HG03460 (cell line): ENCODE results near the gene SLC12A9.
A peak's percentile ranks its signal among the peaks of the same experiment; 100 is the strongest.
"Not testable (repeated sequence)": the region's sequence is repeated elsewhere in the genome, so short reads cannot be mapped to it uniquely, and the experiment has no call there.

Experiments used
- ATAC-seq: cut with Tn5 transposase; IDR thresholded peaks from one replicate; pipeline ENCODE4 v1.9.1; 2021; ENCODE audit not compliant: unreplicated experiment

SLC12A9 gene

DNA sequence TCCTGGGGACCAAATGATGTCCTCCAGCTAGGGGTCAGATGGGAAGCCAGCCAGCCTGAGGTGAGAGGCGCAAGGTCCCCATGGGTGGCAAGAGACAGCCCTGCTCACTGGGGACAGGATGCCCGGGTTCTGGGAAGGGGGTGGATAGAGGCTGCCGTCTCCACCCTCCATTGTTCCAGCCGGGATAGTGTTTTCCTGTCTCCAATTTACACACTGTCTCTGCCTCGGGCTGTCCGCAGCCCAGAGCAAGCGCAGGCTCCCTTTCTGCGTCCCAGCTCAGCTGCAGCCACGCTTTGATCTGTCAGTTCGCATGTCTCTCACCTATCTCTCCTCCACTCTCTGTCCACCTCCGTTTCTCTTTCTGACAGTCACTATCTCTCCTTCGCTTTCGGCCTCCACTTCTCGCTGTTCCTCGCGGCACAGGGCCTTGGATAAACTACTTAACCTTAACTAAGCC, 27.3 kb upstream of the SLC12A9 start:
- no peak for ATAC-seq

DNA sequence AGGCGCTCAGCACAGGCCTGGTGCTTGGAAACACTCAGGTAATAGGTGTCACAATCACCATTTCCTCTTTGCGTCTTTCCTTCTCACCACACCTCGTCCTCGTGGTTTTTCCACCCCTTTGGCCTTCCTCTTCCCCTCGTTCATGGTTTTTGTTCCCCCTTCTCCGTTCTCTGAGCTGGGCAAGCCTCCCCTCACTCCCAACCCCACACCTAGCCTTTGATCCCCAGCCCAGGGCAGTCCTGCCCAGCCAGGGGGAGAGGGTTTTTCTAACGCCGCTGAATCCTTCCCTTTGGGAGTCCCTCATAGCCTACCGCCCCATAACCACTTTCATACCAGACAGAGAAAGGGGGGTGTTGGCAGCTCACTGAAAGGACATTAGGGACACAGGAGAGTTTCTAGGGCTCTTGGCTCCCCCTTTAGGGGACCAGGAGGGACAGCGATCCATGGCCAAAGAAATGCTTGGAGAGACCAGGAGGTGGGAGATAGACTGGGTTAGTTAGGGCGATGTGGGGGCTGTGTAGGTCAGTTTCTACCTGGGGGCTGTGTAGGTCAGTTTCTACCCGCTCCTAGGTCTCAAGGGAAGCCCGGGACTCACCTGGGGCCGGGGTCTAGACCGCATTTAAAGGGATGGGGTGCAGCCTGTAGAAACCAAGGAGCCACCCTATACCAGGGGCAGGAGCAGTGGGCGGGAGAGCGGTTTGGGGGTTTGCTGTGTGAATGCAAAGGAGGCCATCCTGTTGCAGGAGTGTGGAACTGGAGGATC, 26.6 kb upstream of the SLC12A9 start:
- no peak for ATAC-seq

DNA sequence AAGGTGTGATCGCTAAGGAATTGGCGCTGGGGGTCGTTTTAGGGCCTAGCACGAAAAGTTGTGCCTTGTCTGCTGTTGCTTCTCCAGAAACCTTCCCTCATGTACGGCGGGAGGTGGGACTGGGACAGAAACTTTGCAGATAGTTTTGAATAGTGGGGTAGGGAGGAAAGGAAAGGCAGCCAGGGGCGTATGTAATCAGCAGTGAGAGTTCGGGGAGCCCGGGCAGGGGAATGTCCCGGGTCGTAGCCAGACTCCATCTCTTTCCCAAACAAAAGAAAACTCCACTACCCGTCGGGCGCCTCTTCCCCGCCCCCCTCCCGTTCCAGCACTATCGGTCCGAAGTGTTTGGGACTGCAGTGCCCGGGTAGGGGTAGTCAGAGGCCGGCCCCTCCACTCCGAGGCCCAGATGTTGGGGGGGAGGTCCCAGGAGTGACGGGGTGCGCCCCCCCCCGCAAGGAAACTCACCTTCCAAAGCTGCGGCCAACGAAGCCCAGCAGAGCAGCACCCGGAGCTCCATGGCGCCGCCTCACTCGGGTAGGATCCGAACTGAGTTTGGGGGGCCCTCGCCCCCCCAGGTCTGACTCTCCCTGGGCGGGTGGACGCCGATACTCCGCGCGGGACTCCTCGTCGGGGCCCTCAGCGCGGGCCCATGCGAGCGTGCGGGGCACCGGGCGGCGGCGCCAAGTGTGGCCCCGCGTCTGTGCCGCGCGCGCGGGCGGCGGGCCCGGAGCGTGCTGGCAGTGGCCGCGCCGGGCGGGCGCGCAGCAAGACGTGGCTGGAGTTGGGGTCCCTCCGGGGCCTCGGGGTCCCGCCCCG, 25.8 kb upstream of the SLC12A9 start:
- no peak for ATAC-seq

DNA sequence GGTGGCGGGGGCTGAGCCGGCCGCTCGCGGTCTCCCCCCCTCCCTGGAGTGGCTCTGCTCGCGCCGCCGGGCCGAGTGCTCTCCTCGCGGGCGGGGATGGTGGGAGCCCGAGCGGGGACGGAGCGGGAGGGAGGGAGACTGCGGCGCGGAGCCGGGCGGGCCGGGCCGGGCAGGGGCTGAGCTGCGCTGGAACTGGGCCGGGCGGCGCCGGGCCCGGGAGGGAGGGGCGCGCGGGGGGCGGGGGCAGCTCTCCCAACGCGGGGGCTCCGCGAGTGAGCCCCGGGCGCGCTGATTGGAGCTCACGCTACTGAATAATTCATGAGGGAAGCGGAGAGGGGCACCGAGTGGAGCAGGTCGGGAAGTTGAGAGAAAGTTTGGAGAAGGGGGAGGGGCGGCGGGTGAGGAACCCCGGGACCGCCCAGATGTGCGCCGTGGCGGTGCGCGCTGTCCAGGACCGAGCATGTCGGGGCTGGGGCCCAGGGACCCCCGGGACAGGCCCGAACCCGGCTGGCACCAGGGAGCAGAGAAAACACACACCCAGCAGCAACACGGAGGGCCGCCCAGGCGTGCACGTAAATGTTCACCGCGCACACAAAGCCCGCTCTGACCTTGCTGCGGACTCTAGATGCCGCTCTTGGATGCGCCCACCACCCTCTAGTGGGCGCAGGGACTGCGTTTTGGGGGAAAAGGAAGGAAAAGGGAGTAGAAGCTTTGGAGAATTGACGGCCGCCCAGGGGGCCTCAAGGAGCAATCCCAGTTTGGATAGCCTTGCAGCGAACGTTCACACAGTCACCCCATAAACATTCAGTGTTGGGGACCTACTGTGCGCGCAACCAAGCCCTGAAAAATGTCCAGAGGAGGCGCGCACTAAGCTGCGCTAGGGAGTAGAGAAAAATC, 24.9 kb upstream of the SLC12A9 start, which contains the start of gene EPHB4:
EPHB4 (minus strand) TSS at position 194 of the 897 bp plus-strand sequence. CDS start 493 bp downstream, outside the sequence.
- ATAC-seq = no peak

DNA sequence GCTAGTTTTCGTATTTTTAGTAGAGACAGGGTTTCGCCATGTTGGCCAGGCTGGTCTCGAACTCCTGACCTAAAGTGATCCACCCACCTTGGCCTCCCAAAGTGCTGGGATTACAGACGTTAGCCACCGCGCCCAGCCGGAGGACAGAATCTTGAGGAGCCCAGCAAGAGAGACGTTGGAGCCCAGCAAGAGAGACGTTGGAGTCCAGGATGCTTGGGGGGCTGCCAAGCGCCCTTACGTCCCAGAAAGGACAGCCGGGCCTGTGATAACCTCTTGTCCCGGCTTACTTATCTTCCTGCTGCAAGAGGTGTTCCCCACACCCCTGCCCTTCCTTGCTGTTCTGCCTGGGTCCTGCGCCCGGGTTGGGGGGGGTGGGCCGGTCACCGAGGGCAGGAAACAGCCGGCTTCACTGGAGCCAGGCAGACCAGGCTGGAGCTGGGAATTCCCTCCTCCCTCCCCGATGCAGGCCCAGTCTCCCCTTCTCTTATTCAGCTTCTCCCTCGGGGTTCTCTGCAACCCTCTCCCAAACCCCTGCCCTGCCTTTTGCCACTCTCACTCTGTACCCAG, 23.3 kb upstream of the SLC12A9 start:
- ATAC-seq = no peak

DNA sequence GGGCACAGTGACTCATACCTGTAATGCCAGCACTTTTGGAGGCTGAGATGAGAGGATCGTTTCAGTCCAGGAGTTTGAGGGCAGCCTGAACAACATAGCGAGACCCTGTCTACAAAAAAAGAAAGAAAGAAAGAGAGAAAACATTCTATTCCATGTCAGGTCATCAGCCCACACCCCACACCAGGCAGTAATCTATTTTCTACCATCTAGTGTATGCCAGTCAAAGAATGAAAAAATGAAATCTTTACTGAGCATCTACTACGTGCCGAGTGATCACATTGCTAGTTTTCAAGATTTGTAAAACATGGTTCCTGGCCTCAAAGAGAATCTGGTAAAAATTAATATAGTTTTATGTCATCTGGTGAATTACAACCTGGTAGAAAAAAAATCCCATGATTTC, 22.1 kb upstream of the SLC12A9 start:
- no peak for ATAC-seq

DNA sequence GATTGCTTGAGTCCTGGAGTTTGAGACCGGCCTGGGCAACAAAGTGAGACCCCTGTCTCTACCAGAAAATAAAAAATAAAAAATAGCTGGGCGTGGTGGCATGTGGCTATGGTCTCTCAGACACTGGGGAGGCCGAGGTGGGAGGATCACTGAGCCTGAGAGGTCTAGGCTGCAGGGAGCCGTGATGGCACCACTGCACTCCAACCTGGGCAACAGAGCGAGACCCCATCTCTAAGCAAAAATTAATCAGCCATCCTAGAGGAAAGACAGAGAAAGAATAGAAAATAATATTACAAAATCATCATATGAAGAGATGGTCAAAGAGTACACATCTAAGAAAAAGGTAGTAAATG, 20.3 kb upstream of the SLC12A9 start:
- ATAC-seq = no peak

DNA sequence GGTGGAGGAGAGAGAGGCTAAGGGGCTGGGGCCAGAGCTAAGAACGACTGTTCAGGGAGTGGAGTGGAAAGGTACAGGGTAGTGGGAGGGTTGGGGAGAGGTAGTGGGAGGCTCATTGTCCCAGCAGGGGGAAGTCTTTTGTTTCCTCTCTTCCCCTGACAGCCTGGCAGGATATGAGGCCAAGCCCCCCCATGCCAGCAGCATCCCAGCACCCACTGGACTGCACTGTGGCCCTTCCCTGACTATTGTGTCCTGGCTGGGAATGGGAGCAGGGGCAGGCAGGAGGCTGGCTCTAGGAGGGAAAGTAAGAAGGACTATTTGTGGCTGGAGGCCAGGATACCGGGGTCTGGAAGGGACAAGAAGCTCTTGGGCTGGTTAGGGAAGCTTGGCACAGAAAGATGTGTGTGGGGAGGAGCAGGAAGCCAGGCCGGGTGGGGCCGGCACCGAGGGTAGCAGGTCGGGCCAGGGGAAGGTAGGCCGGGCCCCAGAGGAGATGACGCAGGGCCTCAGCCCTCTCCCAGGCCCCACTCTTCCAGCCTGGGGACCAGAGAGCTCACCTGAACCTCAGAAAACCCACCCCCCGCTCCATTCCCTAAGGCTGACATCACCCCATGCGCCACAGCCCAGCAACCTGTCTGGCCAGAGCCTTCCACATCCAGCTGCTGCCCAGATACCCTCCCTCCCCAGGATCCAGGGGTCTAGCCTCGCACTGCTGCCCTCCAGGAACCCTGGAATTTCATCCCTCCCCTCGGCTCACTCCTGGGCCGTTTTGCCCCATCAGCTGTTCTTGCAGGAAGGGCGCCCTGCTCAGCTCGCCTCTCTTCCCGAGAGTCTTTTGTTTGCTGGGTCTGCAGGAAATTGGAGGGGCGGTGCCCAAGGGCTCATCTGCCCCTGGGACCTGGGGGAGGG, 16.4 kb upstream of the SLC12A9 start:
- no peak for ATAC-seq

DNA sequence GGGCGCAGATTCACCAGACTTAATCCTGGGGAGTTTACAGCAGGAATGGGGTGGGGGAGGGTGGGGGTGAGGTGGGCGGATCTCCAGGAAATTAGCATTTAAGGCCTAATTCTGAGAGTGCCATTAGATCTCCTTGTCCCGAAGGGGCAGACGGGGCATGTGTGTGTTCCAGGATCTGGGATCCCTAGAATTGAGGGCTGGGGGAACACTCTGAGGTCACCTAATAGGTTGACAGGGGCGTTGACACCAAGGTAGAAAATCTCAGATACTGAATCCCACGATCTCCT, 15.8 kb upstream of the SLC12A9 start:
- no peak for ATAC-seq

DNA sequence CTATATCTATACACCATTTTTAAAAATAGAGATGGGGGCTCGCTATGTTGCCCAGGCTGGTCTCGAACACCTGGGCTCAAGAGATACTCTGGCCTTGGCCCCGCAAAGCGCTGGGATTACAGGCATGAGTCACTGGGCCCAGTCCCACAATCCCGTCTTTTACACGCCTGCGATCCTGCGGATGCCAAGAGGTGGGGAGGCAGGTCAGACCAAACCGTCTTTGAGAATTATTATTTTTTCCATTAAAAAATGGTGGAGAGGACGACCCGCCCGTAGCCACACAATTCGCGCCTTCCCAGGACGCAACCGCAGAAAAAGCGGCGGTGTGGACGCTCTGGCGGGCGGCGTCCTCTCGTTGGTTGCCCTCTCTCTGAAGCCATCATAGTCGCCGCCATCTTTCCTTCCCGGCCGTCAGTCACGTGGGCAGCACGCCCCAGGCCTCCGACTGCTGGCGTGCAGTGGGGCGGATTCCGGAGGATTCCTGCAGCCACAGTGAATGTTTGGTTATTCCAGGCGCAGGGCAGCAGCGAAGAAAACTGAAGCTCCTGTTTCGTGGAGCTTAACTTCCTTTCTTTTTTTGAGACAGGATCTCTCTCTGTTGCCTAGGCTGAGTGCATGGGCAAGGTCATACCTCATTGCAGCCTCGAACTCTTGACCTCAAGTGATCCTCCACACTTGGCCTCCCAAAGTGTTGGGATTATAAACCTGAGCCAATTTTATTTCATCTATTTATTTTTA, 15.2 kb upstream of the SLC12A9 start:
- ATAC-seq = peak; percentile 86

DNA sequence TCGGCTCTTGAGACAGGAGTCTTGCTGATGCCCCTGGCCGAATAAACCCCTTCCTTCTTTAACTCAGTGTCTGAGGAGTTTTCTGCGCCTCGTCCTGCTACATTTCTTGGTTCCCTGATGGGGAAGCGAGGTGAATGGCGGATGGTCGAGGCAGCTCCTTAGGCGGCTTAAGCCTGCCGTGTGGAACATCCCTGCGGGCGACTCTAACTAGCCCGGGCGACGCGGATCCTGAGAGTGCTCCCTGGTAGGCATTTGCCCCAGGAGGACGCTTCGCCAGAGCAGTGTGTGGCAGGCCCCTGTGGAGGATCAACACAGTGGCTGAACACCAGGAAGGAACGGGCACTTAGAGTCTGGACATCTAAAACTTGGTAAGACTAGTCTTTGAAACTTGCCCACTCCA, 13.2 kb upstream of the SLC12A9 start:
- ATAC-seq = no peak

DNA sequence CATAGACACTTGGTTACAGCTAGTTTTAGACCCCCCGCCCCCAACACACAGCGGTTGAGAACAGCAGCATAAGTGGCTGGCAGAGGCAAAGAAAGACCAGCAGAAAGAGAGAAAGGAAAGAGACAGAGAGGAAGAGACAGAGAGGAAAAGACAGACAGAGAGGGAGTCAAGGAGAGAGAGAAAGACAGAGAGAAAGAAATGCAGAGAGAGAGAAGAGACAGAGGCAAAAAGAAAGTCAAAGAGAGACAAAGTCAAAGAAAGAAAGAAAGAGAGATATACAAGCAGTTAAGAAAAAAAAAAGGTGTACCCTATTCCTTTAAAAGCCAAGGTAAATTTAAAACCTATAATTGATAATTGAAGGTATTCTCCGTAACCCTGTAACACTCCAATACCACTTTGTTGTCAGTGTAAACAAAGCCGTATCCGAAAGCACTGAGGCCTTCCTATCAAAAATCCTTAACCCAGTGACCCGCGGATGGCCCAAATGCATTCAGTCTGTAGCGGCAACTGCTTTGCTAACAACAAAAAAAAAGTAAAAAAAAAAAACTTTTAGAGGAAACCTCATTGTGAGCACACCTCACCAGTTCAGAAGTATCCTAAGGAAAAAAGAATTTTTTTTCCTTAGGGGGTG, 11.9 kb upstream of the SLC12A9 start:
- no peak for ATAC-seq

DNA sequence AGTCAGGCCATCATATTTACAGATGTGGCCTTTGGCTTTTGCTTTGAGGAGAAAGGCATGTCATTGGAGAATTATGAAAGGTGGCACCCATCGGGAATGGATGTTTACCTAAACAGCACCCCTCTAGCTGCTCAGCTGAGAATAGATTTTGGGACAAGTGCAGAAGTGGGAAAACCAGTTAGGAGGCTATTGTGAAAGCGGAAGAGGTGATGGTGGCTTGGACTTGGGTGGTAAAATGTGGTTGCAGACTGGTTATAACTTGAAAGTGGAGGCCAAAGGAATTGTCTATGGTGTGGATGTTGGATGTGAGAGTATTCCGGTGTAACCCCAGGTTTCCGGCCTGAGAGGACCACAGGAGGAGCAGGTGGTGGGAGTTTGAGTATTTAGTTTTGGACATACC, 5.2 kb upstream of the SLC12A9 start:
- ATAC-seq = no peak

DNA sequence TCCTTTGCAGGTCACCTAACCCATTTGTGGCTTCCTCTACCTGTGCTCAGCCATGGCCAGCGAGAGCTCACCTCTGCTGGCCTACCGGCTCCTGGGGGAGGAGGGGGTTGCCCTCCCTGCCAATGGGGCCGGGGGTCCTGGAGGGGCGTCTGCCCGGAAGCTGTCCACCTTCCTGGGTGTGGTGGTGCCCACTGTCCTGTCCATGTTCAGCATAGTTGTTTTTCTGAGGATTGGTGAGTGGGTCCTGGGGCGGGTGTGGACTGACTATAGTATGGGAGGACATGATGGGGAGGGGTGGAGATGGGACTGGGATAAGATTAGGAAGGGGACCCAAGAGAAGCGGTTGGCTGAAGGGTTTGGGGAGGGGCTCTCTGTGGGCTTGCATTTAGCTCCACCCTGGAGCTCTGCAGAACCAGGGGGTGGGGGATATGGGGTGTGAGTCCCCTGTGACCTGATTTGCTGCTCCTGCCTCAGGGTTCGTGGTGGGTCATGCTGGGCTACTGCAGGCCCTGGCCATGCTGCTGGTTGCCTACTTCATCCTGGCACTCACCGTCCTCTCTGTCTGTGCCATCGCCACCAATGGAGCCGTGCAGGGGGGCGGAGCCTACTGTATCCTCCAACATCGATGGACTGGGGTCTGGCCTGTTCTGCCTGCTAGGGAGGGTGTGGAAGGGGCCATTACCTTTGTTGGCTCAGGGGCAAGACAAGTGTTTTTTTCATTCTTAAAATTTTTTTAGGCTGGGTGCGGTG, 1.8 kb downstream of the SLC12A9 start:
- no peak for ATAC-seq

DNA sequence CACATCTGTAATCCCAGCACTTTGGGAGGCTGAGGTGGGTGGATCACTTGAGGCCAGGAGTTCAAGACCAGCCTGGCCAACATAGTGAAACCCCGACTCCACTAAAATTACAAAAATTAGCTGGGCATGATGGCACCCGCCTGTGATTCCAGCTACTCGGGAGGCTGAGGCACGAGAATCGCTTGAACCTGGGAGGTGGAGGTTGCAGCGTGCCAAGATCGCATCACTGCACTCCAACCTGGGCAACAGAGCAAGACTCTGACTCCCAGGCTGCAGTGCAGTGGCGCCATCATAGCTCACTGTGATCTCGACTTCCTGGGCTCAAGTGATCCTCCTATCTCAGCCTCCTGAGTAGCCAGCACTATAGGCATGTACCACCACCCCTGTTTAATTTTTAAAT, 2.4 kb downstream of the SLC12A9 start:
- ATAC-seq = not testable (repeated sequence)

DNA sequence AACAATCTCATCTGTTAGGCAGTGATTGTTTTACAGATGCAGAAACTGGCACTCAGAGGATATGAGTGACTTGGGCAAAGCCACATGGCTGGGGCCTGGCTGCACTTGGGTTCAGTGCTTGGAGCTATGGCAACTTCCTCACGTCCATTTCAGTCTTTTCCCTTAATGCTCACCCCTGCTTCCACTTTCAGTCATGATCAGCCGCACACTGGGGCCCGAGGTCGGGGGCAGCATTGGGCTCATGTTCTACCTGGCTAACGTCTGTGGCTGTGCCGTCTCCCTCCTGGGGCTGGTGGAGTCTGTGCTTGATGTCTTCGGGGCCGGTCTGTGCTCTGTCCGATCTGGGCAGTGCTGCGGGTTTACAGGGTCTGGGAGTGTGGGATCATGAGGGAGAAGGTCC, 3.0 kb downstream of the SLC12A9 start:
- no peak for ATAC-seq

DNA sequence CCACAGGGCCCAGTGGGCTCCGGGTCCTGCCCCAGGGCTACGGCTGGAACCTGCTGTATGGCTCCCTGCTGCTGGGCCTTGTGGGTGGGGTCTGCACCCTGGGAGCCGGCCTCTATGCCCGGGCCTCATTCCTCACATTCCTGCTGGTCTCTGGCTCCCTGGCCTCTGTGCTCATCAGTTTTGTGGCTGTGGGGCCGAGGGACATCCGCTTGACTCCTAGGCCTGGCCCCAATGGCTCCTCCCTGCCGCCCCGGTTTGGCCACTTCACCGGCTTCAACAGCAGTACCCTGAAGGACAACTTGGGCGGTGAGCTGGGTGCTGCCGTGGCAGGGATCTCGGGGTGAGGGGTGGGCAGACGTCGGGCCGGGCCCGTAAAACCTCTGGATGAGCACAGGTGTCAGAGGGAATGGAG, 4.4 kb downstream of the SLC12A9 start:
- no peak for ATAC-seq

DNA sequence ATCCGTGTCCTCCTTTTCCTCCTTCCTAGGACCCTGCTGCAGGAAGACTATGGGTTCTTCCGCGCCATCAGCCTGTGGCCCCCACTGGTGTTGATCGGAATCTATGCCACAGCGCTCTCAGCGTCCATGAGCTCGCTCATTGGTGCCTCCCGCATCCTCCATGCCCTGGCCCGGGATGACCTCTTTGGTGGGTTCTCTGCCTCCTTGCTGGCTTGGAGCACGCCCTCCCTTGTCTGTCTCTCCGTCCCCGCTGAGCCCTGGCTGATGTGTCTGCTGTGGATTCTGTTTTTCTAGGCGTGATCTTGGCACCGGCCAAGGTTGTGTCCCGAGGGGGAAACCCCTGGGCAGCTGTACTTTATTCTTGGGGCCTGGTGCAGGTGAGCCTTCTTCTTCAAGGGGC, 7.3 kb downstream of the SLC12A9 start:
- no peak for ATAC-seq
